K562 (cell line): ENCODE results near the gene SKAP1. TPM values are rescaled to one million over a fixed set of nuclear protein-coding genes. Genes with fewer than 3 reads are reported as not detected.
A peak's percentile ranks its signal among the peaks of the same experiment; 100 is the strongest.

ENCODE experiments used
- ATAC-seq: fragments of 200-7000 bp; cut with Tn5 transposase; 3 replicates; pipeline ENCODE4 v1.9.1; 2020; ENCODE audit warnings: moderate library complexity
- BruUV-seq: library from RNA; stranded (reverse); fragments of 400-500 nt; replicated peaks from 2 replicates; lab custom pipeline; 2021; lab: Mats Ljungman, UMichigan
- CTCF ChIA-PET: fragments of 300-600 bp; formaldehyde crosslinking; extraction: SDS; loops from one replicate; lab custom pipeline; 2021; ENCODE audit warnings: low intra/inter-chr PET ratio; lab: Yijun Ruan, JAX
- POLR2A ChIA-PET: fragments of 300-600, 350-650 bp; sonication (Branson Sonifier 250); formaldehyde crosslinking; extraction: SDS; loops from one replicate; lab custom pipeline; 2021; ENCODE audit warnings: antibody characterized with exemption, inconsistent platforms; lab: Yijun Ruan, JAX
- DNase-seq, 4 experiments: peaks; one replicate each; pipeline versions ENCODE4 v3.0.0 to v3.0.0-alpha.2; 2011 to 2018; ENCODE audit warnings: low spot score in 3 of 4, mixed read lengths in 3 of 4; ENCODE audit errors: extremely low read depth in 1 of 4
- FAIRE-seq: peaks from 2 replicates; lab custom pipeline; 2011; peaks lifted over from hg19 to GRCh38; lab: Jason Lieb, UNC
- H2AFZ ChIP-seq: 2 replicates; pipeline ENCODE4 v1.6.0; 2011; ENCODE audit warnings: low read depth, low read length, control low read depth, inconsistent platforms
- H3K27ac ChIP-seq: fragments of 200-600 bp; 3 replicates; pipeline ENCODE4 v1.8.0; 2011; ENCODE audit warnings: low read depth, mild to moderate bottlenecking, control low read depth, inconsistent platforms, low read length, moderate library complexity, mixed read lengths; ENCODE audit errors: extremely low read depth
- H3K27me3 ChIP-seq, 2 experiments: fragments of 300-600 bp in 1 of 2; 2 replicates in 1 of 2; 3 replicates in 1 of 2; pipeline versions ENCODE4 v1.6.0 to v1.8.0; 2011; ENCODE audit warnings: inconsistent platforms in 2 of 2, low read length in 2 of 2, mild to moderate bottlenecking in 1 of 2, mixed read lengths in 1 of 2, moderate library complexity in 1 of 2; ENCODE audit not compliant: control insufficient read depth in 2 of 2, insufficient read depth in 2 of 2
- H3K36me3 ChIP-seq: fragments of 300-600 bp; 3 replicates; pipeline ENCODE4 v1.8.0; 2011; ENCODE audit warnings: mild to moderate bottlenecking, low read length, inconsistent platforms; ENCODE audit not compliant: control insufficient read depth, insufficient read depth
- H3K4me1 ChIP-seq, 2 experiments: fragments of 200-600 bp in 1 of 2; replicated peaks in 1 of 2; 2 replicates in 1 of 2; 3 replicates in 1 of 2; pipeline versions ENCODE4 v1.5.1 to v1.8.0; 2011; ENCODE audit warnings: inconsistent platforms in 2 of 2, low read length in 2 of 2, mild to moderate bottlenecking in 1 of 2, mixed read lengths in 1 of 2, moderate library complexity in 1 of 2; ENCODE audit not compliant: control insufficient read depth in 2 of 2, insufficient read depth in 2 of 2
- H3K4me2 ChIP-seq: 2 replicates; pipeline ENCODE4 v1.6.1; 2011; ENCODE audit warnings: low read length, control low read depth, inconsistent platforms, mixed read lengths; ENCODE audit not compliant: insufficient read depth
- H3K4me3 ChIP-seq: fragments of 200-600 bp; sonication (generic), shearing (Covaris generic); 2 replicates; pipeline ENCODE4 v1.5.1; 2016; ENCODE audit warnings: control low read depth, inconsistent platforms
- H3K79me2 ChIP-seq: fragments of 200-600 bp; 3 replicates; pipeline ENCODE4 v1.8.0; 2011; ENCODE audit warnings: low read length, inconsistent platforms; ENCODE audit not compliant: control insufficient read depth, insufficient read depth
- H3K9ac ChIP-seq, 2 experiments: 2 replicates each; pipeline versions ENCODE4 v1.6.0 to v1.6.1; 2011; ENCODE audit warnings: low read depth in 2 of 2, low read length in 2 of 2, control low read depth in 1 of 2, inconsistent platforms in 1 of 2, mild to moderate bottlenecking in 1 of 2, mixed read lengths in 1 of 2; ENCODE audit not compliant: insufficient read depth in 1 of 2
- H3K9me1 ChIP-seq: one replicate; pipeline ENCODE4 v1.6.0; 2011; ENCODE audit warnings: inconsistent platforms, mild to moderate bottlenecking, low read length, moderate library complexity; ENCODE audit not compliant: control insufficient read depth, insufficient read depth
- H3K9me3 ChIP-seq: replicated peaks from 2 replicates; pipeline ENCODE4 v1.5.1; 2011; ENCODE audit warnings: low read depth, low read length, inconsistent platforms; ENCODE audit not compliant: control insufficient read depth, insufficient read depth
- H4K20me1 ChIP-seq: replicated peaks from 2 replicates; pipeline ENCODE4 v1.6.1; 2011; ENCODE audit warnings: low read length, inconsistent platforms, mixed read lengths; ENCODE audit not compliant: control insufficient read depth, insufficient read depth
- C11orf30 ChIP-seq: fragments of 450-650 bp; IDR thresholded peaks from 2 replicates; pipeline ENCODE4 v1.6.1; 2016; ENCODE audit warnings: low read depth, mild to moderate bottlenecking
- CXXC5 ChIP-seq: fragments of 250-450 bp; sonication (Bioruptor Pico); IDR thresholded peaks from 2 replicates; pipeline ENCODE4 v1.8.0; 2022; ENCODE audit warnings: inconsistent platforms, mild to moderate bottlenecking, moderate library complexity
- MAFF ChIP-seq: IDR thresholded peaks from 2 replicates; pipeline ENCODE4 v1.6.1; 2012; ENCODE audit warnings: low read length, improper control_type of control experiment
- MAFG ChIP-seq: fragments of 450-650 bp; conservative IDR thresholded peaks from 2 replicates; pipeline ENCODE4 v1.6.1; 2016; ENCODE audit warnings: missing genetic modification characterization, missing compliant biosample characterization
- MAFK ChIP-seq: IDR thresholded peaks from 2 replicates; pipeline ENCODE4 v1.6.1; 2011; ENCODE audit warnings: low read length, improper control_type of control experiment
- STAT5A ChIP-seq: IDR thresholded peaks from 2 replicates; pipeline ENCODE4 v1.6.1; 2012; ENCODE audit warnings: low read length, inconsistent platforms, borderline replicate concordance
- ZNF24 ChIP-seq: fragments of 450-650 bp; IDR thresholded peaks from 2 replicates; pipeline ENCODE4 v1.6.1; 2016
- ZNF316 ChIP-seq: fragments of 450-650 bp; IDR thresholded peaks from 2 replicates; pipeline ENCODE4 v1.6.1; 2016
- WGBS: fragments of 100-300 bp; shearing (Covaris generic); methylation state at CpG from one replicate; pipeline ENCODE4 v1.1.6; 2016; ENCODE audit warnings: low coverage, mixed read lengths; ENCODE audit not compliant: insufficient coverage; ENCODE audit errors: missing lambda C conversion rate; 5-methylcytosine and 5-hydroxymethylcytosine counted together
- in situ Hi-C: fragments of 300-500 bp; cut with MboI; formaldehyde crosslinking; loops from 4 replicates; pipeline ENCODE4 v1.15.0; 2018; ENCODE audit warnings: inconsistent platforms, mixed read lengths
- intact Hi-C: fragments of 100-400 bp; cut with micrococcal nuclease; formaldehyde crosslinking; loops from 2 replicates; pipeline ENCODE4 v1.14.2; 2022
- polyA plus RNA-seq, 8 experiments: library from polyadenylated mRNA; depleted of rRNA in 4 of 8; stranded (reverse) in 5 of 8; unstranded in 3 of 8; fragments of >200 nt; fragmentation: Nextera tagmentation in 2 of 8; fragmentation: Illumina TruSeq in 1 of 8; extraction: Ambion mirVana in 2 of 8; extraction: Trizol in 1 of 8; gene quantifications; 2 replicates each; pipeline versions ENCODE4 v1.2.1 to v1.2.3, GENCODE V29; 2011 to 2014; ENCODE audit warnings: inconsistent platforms in 1 of 8, missing spikeins in 1 of 8
- total RNA-seq, 7 experiments: library from RNA; depleted of rRNA in 6 of 7; stranded (reverse); fragments of >200 nt in 6 of 7; fragmentation: Illumina TruSeq in 2 of 7; extraction: Trizol in 2 of 7; gene quantifications; 2 replicates each; pipeline versions ENCODE4 v1.2.1 to v1.2.3, GENCODE V29; 2011 to 2021; ENCODE audit warnings: low replicate concordance in 1 of 7
- TF ChIP-seq, protein P1 (sequence below): sonication (generic); formaldehyde crosslinking; IDR thresholded peaks from 2 replicates; pipeline ENCODE4 v1.9.0; 2022; ENCODE audit warnings: mild to moderate bottlenecking, missing genetic modification reagents

SKAP1 gene
- total and polyA plus RNA-seq, 9 of the 15 experiments (the other 6 are each of a cell fraction or from before 2014, with no cell fraction given), result 0.06 to 0.80 (median 0.10) TPM; not detected in 4

DNA sequence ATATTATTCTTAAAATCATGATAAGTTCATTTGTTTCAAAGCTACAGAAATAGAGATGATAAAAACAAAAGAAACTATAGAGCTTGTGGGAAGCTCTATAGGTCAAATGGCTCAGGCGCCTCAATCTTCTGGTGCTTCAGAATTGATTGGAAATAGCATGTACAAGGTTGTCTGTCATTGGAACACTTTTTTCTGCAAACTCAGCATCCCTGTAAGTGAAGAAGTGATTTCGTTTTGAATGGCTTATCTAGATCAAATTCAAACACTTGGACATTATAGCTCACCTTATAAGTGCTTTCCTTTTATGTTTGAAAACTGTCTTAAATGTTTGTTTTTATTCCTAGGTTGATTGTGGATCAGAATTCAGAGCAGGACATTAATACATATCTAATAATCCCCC lies 103.7 kb downstream of the SKAP1 start:
- CTCF ChIA-PET, result interaction anchor here (0.5 to 0.6 kb wide), 2 partner anchors 68 to 317 kb away, joined by 3 read pairs; no protein-coding TSS in a partner anchor
- Histone ChIP-seq H3K4me1 (no peaks in the 10 kb centered on the region), H3K27ac (no peak overlapping the region), H3K4me2 (no peak overlapping the region), H4K20me1 (no peaks in the 10 kb centered on the region), H3K79me2 (no peaks in the 10 kb centered on the region), H3K4me3 (no peak overlapping the region), H2AFZ (no peak overlapping the region), H3K9ac (no peak overlapping the region), H3K9me3 (no peaks in the 10 kb centered on the region), H3K27me3 (no peaks in the 10 kb centered on the region), H3K36me3 (no peaks in the 10 kb centered on the region), H3K9me1 (no peaks in the 10 kb centered on the region)
- FAIRE-seq (no peak), ATAC-seq (no peak), DNase-seq (no peak)
- POLR2A ChIA-PET, result interaction anchor here (0.7 kb wide), 1 partner anchor 292 kb away, joined by 3 read pairs; no protein-coding TSS in a partner anchor
- intact Hi-C loops (no loop called here), in situ Hi-C loops (no loop called here)
- no TSS peak for BruUV-seq
- 32% methylated on average over 2 of the region's 2 CpGs for WGBS
- peak; percentile 68 for TF ChIP-seq MAFF
- TF ChIP-seq MAFG (tag), result peak; percentile 55
- TF ChIP-seq C11orf30, result peak; percentile 76
- TF ChIP-seq ZNF316, result peak; percentile 84
- no peak for TF ChIP-seq STAT5A
- TF ChIP-seq, protein P1, sequence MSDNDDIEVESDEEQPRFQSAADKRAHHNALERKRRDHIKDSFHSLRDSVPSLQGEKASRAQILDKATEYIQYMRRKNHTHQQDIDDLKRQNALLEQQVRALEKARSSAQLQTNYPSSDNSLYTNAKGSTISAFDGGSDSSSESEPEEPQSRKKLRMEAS (CRISPR knock-in tag), result no peak
- TF ChIP-seq ZNF24, result peak; percentile 33; the same call in 1 of the 2 replicates
- no peak for TF ChIP-seq CXXC5
- peak; percentile 72 for TF ChIP-seq MAFK
